Measurements from ENCODE around the gene NLGN2.
"Not testable (repeated sequence)": the region's sequence is repeated elsewhere in the genome, so short reads cannot be mapped to it uniquely, and the experiment has no call there.

DNA sequence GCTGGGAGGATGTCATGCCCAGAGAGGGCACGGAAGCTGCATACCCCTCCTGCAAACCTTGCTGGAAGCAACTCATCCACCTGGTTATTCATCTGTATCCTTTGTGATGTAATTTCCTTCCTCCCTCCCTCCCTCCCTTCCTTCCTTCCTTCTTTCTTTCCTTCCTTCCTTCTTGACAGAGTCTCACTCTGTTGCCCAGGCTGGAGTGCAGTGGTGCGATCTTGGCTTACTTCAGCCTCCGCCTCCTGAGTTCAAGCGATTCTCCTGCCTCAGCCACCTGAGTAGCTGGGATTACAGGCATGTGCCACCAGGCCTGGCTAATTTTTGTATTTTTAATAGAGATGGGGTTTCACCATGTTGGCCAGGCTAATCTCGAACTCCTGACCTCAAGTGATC is 39.0 kb upstream of the NLGN2 start:
- TF ChIP-seq, protein P1, sequence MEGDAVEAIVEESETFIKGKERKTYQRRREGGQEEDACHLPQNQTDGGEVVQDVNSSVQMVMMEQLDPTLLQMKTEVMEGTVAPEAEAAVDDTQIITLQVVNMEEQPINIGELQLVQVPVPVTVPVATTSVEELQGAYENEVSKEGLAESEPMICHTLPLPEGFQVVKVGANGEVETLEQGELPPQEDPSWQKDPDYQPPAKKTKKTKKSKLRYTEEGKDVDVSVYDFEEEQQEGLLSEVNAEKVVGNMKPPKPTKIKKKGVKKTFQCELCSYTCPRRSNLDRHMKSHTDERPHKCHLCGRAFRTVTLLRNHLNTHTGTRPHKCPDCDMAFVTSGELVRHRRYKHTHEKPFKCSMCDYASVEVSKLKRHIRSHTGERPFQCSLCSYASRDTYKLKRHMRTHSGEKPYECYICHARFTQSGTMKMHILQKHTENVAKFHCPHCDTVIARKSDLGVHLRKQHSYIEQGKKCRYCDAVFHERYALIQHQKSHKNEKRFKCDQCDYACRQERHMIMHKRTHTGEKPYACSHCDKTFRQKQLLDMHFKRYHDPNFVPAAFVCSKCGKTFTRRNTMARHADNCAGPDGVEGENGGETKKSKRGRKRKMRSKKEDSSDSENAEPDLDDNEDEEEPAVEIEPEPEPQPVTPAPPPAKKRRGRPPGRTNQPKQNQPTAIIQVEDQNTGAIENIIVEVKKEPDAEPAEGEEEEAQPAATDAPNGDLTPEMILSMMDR (IDR thresholded peaks at IDR 0.05; ENCODE audit: poor library complexity): not testable (repeated sequence)
- TF ChIP-seq EZH2 (IDR thresholded peaks at IDR 0.05; ENCODE audit: borderline replicate concordance): not testable (repeated sequence)
